HepG2 (cell line): ENCODE results near the gene ELOVL6. TPM values are rescaled to one million over a fixed set of nuclear protein-coding genes. Genes with fewer than 3 reads are reported as not detected.

ENCODE experiments used
- CERS6 ChIP-seq: sonication (generic); formaldehyde crosslinking; IDR thresholded peaks from 2 replicates; pipeline ENCODE4 v1.5.0; 2020; ENCODE audit warnings: missing genetic modification reagents
- ESRRA ChIP-seq: sonication (generic); formaldehyde crosslinking; IDR thresholded peaks from 2 replicates; pipeline ENCODE4 v1.5.1; 2020; ENCODE audit warnings: mild to moderate bottlenecking, low read depth, missing genetic modification reagents
- FOXO1 ChIP-seq: sonication (generic); formaldehyde crosslinking; IDR thresholded peaks from 2 replicates; pipeline ENCODE4 v1.4.0; 2020; ENCODE audit warnings: missing genetic modification reagents
- FOXP4 ChIP-seq: sonication (generic); formaldehyde crosslinking; IDR thresholded peaks from 2 replicates; pipeline ENCODE4 v1.4.0; 2020; ENCODE audit warnings: missing genetic modification reagents
- HBP1 ChIP-seq: IDR thresholded peaks from 2 replicates; pipeline ENCODE4 v1.6.1; 2016; ENCODE audit warnings: low read depth, control low read depth
- IKZF4 ChIP-seq: sonication (generic); formaldehyde crosslinking; IDR thresholded peaks from 2 replicates; pipeline ENCODE4 v1.5.1; 2020; ENCODE audit warnings: borderline replicate concordance, mild to moderate bottlenecking, low read depth, missing genetic modification reagents; ENCODE audit errors: not compliant biosample characterization
- MATR3 ChIP-seq: sonication (generic); formaldehyde crosslinking; IDR thresholded peaks from 2 replicates; pipeline ENCODE4 v1.4.0; 2020; ENCODE audit warnings: missing genetic modification reagents
- MTA3 ChIP-seq: sonication (generic); formaldehyde crosslinking; IDR thresholded peaks from 2 replicates; pipeline ENCODE4 v1.4.0; 2020; ENCODE audit warnings: missing genetic modification reagents
- NONO ChIP-seq, 2 experiments: fragments of 450-650 bp in 1 of 2; sonication (generic) in 1 of 2; formaldehyde crosslinking in 1 of 2; IDR thresholded peaks in 1 of 2; conservative IDR thresholded peaks in 1 of 2; 2 replicates each; pipeline versions ENCODE4 v1.6.1 to v1.8.0; 2017 to 2022; ENCODE audit warnings: mild to moderate bottlenecking in 1 of 2, missing genetic modification reagents in 1 of 2, moderate library complexity in 1 of 2
- SATB2 ChIP-seq: sonication (generic); formaldehyde crosslinking; IDR thresholded peaks from 2 replicates; pipeline ENCODE4 v1.5.0; 2020; ENCODE audit warnings: missing genetic modification reagents
- SMAD3 ChIP-seq: sonication (generic); formaldehyde crosslinking; IDR thresholded peaks from 2 replicates; pipeline ENCODE4 v1.4.0; 2020; ENCODE audit warnings: missing genetic modification reagents
- TBX2 ChIP-seq: sonication (generic); formaldehyde crosslinking; IDR thresholded peaks from 2 replicates; pipeline ENCODE4 v1.5.0; 2020; ENCODE audit warnings: missing genetic modification reagents, mild to moderate bottlenecking, borderline replicate concordance
- XRCC5 ChIP-seq: fragments of 200-400 bp; formaldehyde crosslinking; optimal IDR thresholded peaks from 2 replicates; pipeline ENCODE3; 2017; ENCODE audit warnings: mild to moderate bottlenecking, low read length
- ZFX ChIP-seq: sonication (generic); formaldehyde crosslinking; IDR thresholded peaks from 2 replicates; pipeline ENCODE4 v1.4.0; 2020; ENCODE audit warnings: mild to moderate bottlenecking, low read depth, missing genetic modification reagents, moderate library complexity
- ZNF142 ChIP-seq: sonication (generic); formaldehyde crosslinking; IDR thresholded peaks from 2 replicates; pipeline ENCODE4 v1.4.0; 2020; ENCODE audit warnings: missing genetic modification reagents
- ZNF331 ChIP-seq: sonication (generic); formaldehyde crosslinking; IDR thresholded peaks from 2 replicates; pipeline ENCODE4 v1.4.0; 2020; ENCODE audit warnings: missing genetic modification reagents
- ZNF841 ChIP-seq: sonication (generic); formaldehyde crosslinking; IDR thresholded peaks from 2 replicates; pipeline ENCODE4 v1.8.1; 2023; ENCODE audit warnings: missing genetic modification reagents, borderline replicate concordance
- polyA plus RNA-seq, 8 experiments: library from polyadenylated mRNA; depleted of rRNA in 3 of 8; stranded (reverse) in 7 of 8; unstranded in 1 of 8; fragments of >200 nt; fragmentation: Illumina TruSeq in 4 of 8; extraction: Trizol in 4 of 8; gene quantifications; 2 replicates each; pipeline versions ENCODE4 v1.2.1 to v1.2.3, GENCODE V29; 2011 to 2016; ENCODE audit warnings: low read depth in 4 of 8, missing spikeins in 1 of 8, mixed read lengths in 1 of 8; ENCODE audit not compliant: insufficient read depth in 1 of 8
- total RNA-seq, 5 experiments: library from RNA; depleted of rRNA; stranded (reverse); fragments of >200 nt; fragmentation: Illumina TruSeq; extraction: Trizol; gene quantifications; 2 replicates each; pipeline ENCODE4 v1.2.3, GENCODE V29; 2016; ENCODE audit warnings: low read depth in 1 of 5

The ELOVL6 gene
- total and polyA plus RNA-seq, 2 of the 13 experiments (the other 11 are each of a cell fraction or from before 2014, with no cell fraction given): 14.1 to 23.2 TPM

GRCh38 chr4:110196206-110196870 lies 2.1 kb downstream of the ELOVL6 start (continued):
- TF ChIP-seq ZNF142 (CRISPR knock-in tag) (no peak), FOXP4 (no peak), ZFX (CRISPR knock-in tag) (peak; percentile 91), IKZF4 (no peak), FOXO1 (CRISPR knock-in tag) (no peak; the same call in 1 of the 2 replicates), HBP1 (CRISPR knock-in tag) (0 out of 2 replicates have a peak, but pooled peaks have one; percentile 46), TBX2 (no peak), XRCC5 (no peak), ZNF841 (no peak), ESRRA (CRISPR knock-in tag) (peak; percentile 50; the same call in 1 of the 2 replicates), CERS6 (CRISPR knock-in tag) (no peak), SMAD3 (CRISPR knock-in tag) (no peak), MATR3 (CRISPR knock-in tag) (no peak), MTA3 (CRISPR knock-in tag) (no peak), NONO (IDR thresholded peaks at IDR 0.05) (no peak), NONO (CRISPR knock-in tag; conservative IDR thresholded peaks at IDR 0.05) (no peak; the same call in 1 of the 2 replicates), ZNF331 (0 out of 2 replicates have a peak, but pooled peaks have one; percentile 30), SATB2 (CRISPR knock-in tag) (no peak)
